Ectodermal cell (in vitro differentiated cells): ENCODE data around the gene CCDC149.

ENCODE experiments used
- H3K27ac ChIP-seq: 2 replicates; pipeline ENCODE4 v1.7.0; 2013; ENCODE audit warnings: mild to moderate bottlenecking, low read depth, low read length; ENCODE audit not compliant: insufficient read depth, poor library complexity, severe bottlenecking
- H3K27me3 ChIP-seq: 2 replicates; pipeline ENCODE4 v1.7.0; 2013; ENCODE audit warnings: mild to moderate bottlenecking, low read length; ENCODE audit not compliant: insufficient read depth, control insufficient read depth, poor library complexity, severe bottlenecking
- H3K36me3 ChIP-seq: one replicate; pipeline ENCODE4 v1.7.0; 2013; ENCODE audit warnings: low read length; ENCODE audit not compliant: control insufficient read depth, insufficient read depth
- H3K4me1 ChIP-seq: one replicate; pipeline ENCODE4 v1.7.0; 2013; ENCODE audit warnings: low read length; ENCODE audit not compliant: control insufficient read depth, insufficient read depth
- H3K4me3 ChIP-seq: 2 replicates; pipeline ENCODE4 v1.7.0; 2013; ENCODE audit warnings: low read depth, low read length, control low read depth; ENCODE audit not compliant: insufficient read depth
- H3K9me3 ChIP-seq: 2 replicates; pipeline ENCODE4 v1.7.0; 2013; ENCODE audit warnings: mild to moderate bottlenecking, low read length, moderate library complexity; ENCODE audit not compliant: control insufficient read depth
- WGBS, 2 experiments: methylation state at CpG; one replicate each; pipeline ENCODE4 v1.1.7; 2013; ENCODE audit warnings: missing lambda C conversion rate in 2 of 2; 5-methylcytosine and 5-hydroxymethylcytosine counted together

The CCDC149 gene

DNA sequence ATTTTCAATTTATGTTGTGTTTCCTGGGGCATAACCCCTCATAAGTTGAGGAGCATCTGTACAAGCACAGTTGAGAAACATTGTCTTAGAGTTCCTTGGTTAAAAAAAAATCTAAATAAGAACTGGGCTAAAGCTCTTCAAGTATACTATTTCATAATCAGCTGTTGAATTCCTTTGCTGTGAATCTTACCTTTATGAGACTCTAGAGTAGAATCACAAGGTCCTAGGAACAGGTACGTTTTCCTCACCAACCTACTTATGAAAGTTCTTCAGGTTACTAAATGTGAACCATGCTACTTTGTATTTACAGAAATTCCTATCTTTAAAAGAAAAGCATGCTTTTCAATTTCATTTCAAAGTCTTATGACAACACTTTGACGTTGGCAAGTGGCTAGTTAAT, 138.4 kb downstream of the CCDC149 start:
- WGBS, 2 experiments, result 88 to 92% methylated on average over 1 of the region's 2 CpGs
- Histone ChIP-seq H3K36me3 (no peaks in the 10 kb centered on the region), H3K27ac (no peak overlapping the region), H3K4me3 (no peak overlapping the region), H3K4me1 (peaks cover 4% of the 10 kb centered on the region), H3K9me3 (no peaks in the 10 kb centered on the region), H3K27me3 (no peaks in the 10 kb centered on the region)

DNA sequence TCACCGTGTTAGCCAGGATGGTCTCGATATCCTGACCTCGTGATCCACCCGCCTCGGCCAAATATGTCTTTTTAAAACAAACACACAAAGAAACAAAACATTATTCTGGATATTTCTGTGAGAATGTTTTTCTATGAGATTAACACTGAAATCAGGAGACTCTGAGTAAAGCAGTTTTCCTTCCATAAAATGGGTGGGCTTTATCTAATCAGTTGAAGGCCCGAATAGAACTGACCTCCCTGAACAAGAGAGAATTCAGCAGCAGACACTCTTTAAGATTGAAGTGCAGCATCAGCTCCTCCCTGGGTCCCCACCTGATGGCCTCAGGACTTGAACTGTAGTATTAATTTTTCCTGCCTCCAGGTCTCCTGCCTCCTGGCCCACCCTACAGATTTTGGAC, 139.9 kb downstream of the CCDC149 start:
- Histone ChIP-seq H3K4me1 (peaks cover 4% of the 10 kb centered on the region), H3K9me3 (no peaks in the 10 kb centered on the region), H3K27me3 (no peaks in the 10 kb centered on the region), H3K27ac (no peak overlapping the region), H3K36me3 (no peaks in the 10 kb centered on the region), H3K4me3 (no peak overlapping the region)
- 88 to 98% methylated on average over 4 to 5 of the region's 6 CpGs for WGBS, 2 experiments

DNA sequence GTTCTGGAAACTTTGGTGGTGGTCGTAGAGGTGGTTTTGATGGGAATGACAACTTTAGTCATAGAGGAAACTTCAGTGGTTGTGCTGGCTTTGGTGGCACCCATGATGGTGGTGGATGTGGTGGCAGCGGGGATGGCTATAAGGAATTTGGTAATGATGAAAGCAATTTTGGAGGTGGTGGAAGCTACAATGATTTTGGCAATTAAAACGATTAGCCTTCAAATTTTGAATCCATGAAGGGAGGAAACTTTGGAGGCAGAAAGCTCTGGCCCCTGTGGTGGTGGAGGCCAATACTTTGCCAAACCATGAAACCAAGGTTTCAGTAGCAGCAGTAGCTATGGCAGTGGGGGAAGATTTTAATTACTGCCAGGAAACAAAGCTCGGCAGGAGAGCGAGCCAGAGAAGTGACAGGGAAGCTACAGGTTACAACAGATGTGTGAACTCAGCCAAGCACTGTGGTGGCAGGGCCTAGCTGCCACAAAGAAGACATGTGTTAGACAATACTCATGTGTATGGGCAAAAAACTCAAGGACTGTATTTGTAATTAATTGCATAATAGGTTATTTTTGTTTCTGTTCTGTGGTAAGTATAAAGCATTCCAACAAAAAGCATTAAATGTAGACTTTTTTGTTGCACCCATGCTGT, 140.7 kb downstream of the CCDC149 start:
- Histone ChIP-seq H3K9me3 (no peaks in the 10 kb centered on the region), H3K4me1 (peaks cover 4% of the 10 kb centered on the region), H3K27me3 (no peaks in the 10 kb centered on the region), H3K36me3 (no peaks in the 10 kb centered on the region), H3K4me3 (no peak overlapping the region), H3K27ac (no peak overlapping the region)
- 84 to 85% methylated on average over 5 of the region's 5 CpGs for WGBS, 2 experiments

DNA sequence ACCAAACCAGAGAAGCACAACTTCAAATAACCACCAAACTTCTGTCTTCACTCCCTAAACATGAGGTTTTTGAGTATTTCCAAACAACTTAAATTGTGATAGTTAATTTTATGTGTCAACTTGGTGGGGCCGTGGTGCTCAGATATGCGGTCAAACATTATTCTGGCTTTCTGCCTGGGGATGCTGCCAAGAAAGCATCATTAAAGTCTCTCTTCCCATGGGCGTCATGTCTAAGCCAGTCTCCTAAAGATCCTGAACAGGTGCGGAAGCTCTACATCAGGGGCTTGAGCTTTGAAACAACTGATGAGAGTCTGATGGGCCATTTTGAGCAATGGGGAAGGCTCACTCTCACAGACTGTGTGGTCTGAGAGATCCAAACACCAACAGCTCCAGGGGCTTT, 141.6 kb downstream of the CCDC149 start:
- H3K9me3 ChIP-seq, result no peaks in the 10 kb centered on the region
- no peak overlapping the region for H3K4me3 ChIP-seq
- no peaks in the 10 kb centered on the region for H3K36me3 ChIP-seq
- H3K27ac ChIP-seq, result no peak overlapping the region
- H3K4me1 ChIP-seq, result peaks cover 4% of the 10 kb centered on the region
- H3K27me3 ChIP-seq, result no peaks in the 10 kb centered on the region
- WGBS, 2 experiments, result 94% methylated on average over 4 of the region's 4 CpGs

DNA sequence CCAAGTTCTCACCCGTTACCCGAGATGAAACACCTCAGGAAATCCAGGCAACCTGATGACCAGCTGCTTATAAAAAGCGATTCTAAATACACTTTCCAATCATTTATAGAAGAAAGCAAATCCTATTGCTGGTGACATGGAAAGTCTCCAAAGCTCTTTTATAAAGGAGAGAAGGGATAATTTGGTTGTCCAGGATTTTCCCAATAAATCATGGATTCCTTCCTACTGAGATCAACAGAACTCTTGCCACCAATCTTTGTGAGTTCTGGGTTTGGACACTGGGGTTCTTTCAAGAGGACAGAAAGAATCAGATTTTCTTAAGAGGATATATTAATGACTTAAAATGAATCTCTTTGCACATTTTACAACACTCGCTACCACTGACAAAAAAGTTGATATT, 142.2 kb downstream of the CCDC149 start:
- Histone ChIP-seq H3K36me3 (no peaks in the 10 kb centered on the region), H3K4me1 (peaks cover 4% of the 10 kb centered on the region), H3K27ac (no peak overlapping the region), H3K27me3 (no peaks in the 10 kb centered on the region), H3K9me3 (no peaks in the 10 kb centered on the region), H3K4me3 (no peak overlapping the region)
- 86 to 95% methylated on average over 2 to 4 of the region's 4 CpGs for WGBS, 2 experiments

DNA sequence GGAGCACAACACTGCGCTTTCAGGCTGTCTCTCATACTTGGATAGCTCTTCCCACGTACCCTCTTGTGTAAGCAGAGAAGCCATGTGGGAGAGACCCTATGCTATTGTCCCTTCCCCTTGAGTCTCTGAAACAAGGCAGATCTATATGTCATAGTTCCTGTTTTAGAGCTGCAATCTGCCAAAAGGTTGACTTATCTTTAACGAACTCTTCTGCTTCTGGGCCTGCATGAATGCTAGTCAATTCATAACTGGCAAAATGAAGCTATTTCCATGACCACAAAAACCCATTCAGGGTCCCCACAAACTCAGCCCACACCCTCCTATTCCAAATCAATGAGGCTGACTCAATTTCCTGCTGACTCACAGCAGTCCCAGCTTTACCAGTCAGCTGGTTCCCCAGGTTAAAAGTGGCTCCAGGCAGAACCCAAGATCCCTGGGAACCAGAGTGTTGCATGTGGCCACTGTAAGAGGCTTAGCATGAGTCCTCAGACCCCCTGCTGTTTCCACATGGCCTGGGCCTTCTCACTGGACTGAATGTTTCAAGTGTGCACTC, 142.7 kb downstream of the CCDC149 start:
- Histone ChIP-seq H3K27me3 (no peaks in the 10 kb centered on the region), H3K4me3 (no peak overlapping the region), H3K9me3 (no peaks in the 10 kb centered on the region), H3K27ac (no peak overlapping the region), H3K36me3 (no peaks in the 10 kb centered on the region), H3K4me1 (peaks cover 4% of the 10 kb centered on the region)
- WGBS, 2 experiments, result 77 to 83% methylated on average over 3 of the region's 3 CpGs

DNA sequence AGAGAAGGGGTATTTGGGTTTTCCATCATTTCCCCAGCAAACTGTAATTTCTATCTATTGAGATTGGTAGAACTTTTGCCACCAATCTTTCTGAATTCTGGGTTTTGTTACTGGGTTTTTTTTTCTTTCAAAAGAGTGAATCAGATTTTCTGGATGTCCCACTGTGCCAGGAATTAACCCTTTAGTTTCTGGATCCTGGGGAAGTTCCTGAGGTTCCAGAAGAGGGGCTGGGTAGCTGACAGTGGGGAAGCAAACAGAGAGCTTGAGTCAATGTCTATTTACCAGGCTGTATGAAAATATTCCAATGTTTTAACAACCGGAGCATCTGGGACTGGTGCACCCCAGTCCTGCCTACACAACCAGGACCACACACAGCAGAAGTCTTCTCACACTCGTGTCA, 143.3 kb downstream of the CCDC149 start:
- no peak overlapping the region for H3K27ac ChIP-seq
- peaks cover 4% of the 10 kb centered on the region for H3K4me1 ChIP-seq
- WGBS, 2 experiments, result 81 to 90% methylated on average over 2 of the region's 2 CpGs

DNA sequence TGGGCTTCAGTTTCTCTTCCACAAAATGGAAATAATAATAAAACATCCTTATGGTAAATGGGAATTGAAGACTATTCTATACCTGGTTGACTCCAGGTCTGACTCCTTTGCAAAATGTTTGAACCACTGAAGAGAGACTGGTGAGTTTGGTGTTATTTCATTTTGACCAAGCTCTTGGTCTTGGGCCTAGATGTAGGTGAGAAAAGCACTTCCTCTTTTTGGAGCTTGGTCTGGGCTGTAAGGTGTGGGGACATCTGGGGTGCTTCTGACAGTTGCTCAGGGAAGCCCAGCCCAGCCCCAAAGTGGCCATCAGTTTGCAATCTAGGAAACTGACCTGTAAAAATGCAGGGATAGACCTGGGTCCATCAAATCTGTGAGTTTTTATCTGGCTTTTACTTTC, 144.2 kb downstream of the CCDC149 start:
- Histone ChIP-seq H3K27ac (no peak overlapping the region), H3K4me1 (peaks cover 4% of the 10 kb centered on the region), H3K36me3 (no peaks in the 10 kb centered on the region), H3K9me3 (no peaks in the 10 kb centered on the region), H3K27me3 (no peaks in the 10 kb centered on the region), H3K4me3 (no peak overlapping the region)

More for the DNA sequence above, 143.3 kb downstream of the CCDC149 start:
- H3K9me3 ChIP-seq, result no peaks in the 10 kb centered on the region
- H3K36me3 ChIP-seq, result no peaks in the 10 kb centered on the region
- H3K4me3 ChIP-seq, result no peak overlapping the region
- H3K27me3 ChIP-seq, result no peaks in the 10 kb centered on the region

DNA sequence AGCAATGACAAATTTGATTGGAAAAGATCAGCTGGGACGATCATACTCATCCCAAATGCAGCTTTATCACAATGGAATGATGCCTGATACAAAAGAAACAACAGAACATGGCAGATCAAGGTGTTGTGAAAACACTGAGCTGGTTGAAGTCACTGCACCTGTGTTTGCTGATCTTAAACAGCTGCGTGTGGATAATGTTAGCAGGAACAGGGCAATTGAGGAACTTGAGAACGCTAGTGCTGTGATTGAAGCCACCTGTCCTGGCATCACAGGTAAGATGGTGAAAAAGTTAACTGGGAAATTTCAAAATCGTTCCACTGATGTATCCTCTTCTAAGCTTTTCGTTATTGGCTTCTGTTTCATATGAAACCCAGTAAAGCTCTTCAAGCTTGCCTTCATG, 144.8 kb downstream of the CCDC149 start:
- H3K27me3 ChIP-seq, result no peaks in the 10 kb centered on the region
- H3K27ac ChIP-seq, result no peak overlapping the region
- H3K4me3 ChIP-seq, result no peak overlapping the region
- no peaks in the 10 kb centered on the region for H3K36me3 ChIP-seq
- peaks cover 4% of the 10 kb centered on the region for H3K4me1 ChIP-seq
- no peaks in the 10 kb centered on the region for H3K9me3 ChIP-seq
- 89 to 93% methylated on average over 5 of the region's 5 CpGs for WGBS, 2 experiments

DNA sequence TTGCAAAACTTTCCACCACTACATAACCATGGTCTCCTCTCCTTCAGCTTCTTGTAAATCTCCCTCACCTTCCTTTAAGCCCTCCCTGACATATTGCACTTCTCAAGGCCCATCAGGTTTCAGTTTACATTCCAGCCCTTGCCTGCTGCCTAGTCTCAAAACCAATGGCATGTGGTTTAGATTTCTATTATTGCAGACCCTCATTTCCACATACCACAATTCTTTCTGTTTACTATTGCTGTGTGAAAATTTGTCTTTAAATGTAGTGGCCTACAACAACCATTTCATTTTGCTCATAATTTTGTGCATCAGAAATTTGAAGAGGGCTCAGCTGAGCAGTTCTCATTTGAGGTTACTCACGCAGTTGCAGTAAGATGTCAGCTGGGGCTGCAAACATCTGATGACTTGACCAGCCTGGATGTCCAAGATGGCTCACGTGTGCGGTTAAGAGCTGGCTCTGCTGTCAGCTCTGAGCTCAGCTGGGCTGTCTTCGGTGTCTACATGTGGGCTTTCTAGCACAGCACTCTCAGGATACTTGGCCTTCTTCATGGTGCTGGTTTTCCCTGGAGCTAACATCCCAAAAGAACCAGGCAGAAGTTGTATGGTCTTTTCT, 147.4 kb downstream of the CCDC149 start:
- Histone ChIP-seq H3K9me3 (no peaks in the 10 kb centered on the region), H3K36me3 (no peaks in the 10 kb centered on the region), H3K4me1 (peaks cover 4% of the 10 kb centered on the region), H3K27me3 (no peaks in the 10 kb centered on the region), H3K27ac (no peak overlapping the region), H3K4me3 (no peak overlapping the region)
- 94 to 95% methylated on average over 4 of the region's 4 CpGs for WGBS, 2 experiments
